HCT116 (cell line): ENCODE results near the gene NTN5. TPM values are rescaled to one million over a fixed set of nuclear protein-coding genes. Genes with fewer than 3 reads are reported as not detected.

Source experiments
- ATAC-seq: fragments of 200-7000 bp; cut with Tn5 transposase; 2 replicates; pipeline ENCODE4 v1.9.1; 2020; ENCODE audit warnings: mild to moderate bottlenecking, moderate library complexity
- BruUV-seq: library from RNA; stranded (reverse); fragments of 400-500 nt; replicated peaks from 2 replicates; lab custom pipeline; 2021; lab: Mats Ljungman, UMichigan
- CTCF ChIA-PET: fragments of 300-600 bp; sonication (Branson Sonifier 250); formaldehyde crosslinking; loops from one replicate; lab custom pipeline; 2021; ENCODE audit warnings: antibody characterized with exemption; lab: Charles Lee
- POLR2A ChIA-PET: fragments of 300-600, 350-600 bp; sonication (Branson Sonifier 250); formaldehyde crosslinking; loops from one replicate; lab custom pipeline; 2021; ENCODE audit warnings: antibody characterized with exemption; lab: Charles Lee
- RAD21 ChIA-PET, 2 experiments: fragments of 300-600 bp; sonication (Branson Sonifier 250); formaldehyde crosslinking; loops; one replicate each; lab custom pipeline; 2023; ENCODE audit warnings: low total read pairs in 2 of 2; ENCODE audit not compliant: uncharacterized antibody in 2 of 2, unreplicated experiment in 2 of 2, low non-redundant PET in 1 of 2; lab: Charles Lee
- DNase-seq: peaks from one replicate; pipeline ENCODE4 v3.0.0-alpha.2; 2010; ENCODE audit warnings: low read depth, low spot score
- H2AFZ ChIP-seq: fragments of 200-600 bp; shearing (Covaris generic), sonication (generic); 2 replicates; pipeline ENCODE4 v1.6.1; 2017; ENCODE audit warnings: low read depth, mixed run types, mixed read lengths, antibody characterized with exemption, low read length; ENCODE audit not compliant: poor library complexity, severe bottlenecking
- H3K27ac ChIP-seq: 2 replicates; pipeline ENCODE4 v1.5.1; 2012; ENCODE audit warnings: low read depth, low read length
- H3K27me3 ChIP-seq: fragments of 200-600 bp; sonication (generic); 2 replicates; pipeline ENCODE4 v1.6.1; 2016; ENCODE audit warnings: mixed run types, low read length, mixed read lengths; ENCODE audit not compliant: insufficient read depth
- H3K36me3 ChIP-seq, 2 experiments: fragments of 200-500 bp in 1 of 2; fragments of 200-600 bp in 1 of 2; sonication (Bioruptor generic) in 1 of 2; sonication (generic) in 1 of 2; 2 replicates each; pipeline versions ENCODE4 v1.5.1 to v1.6.1; 2014 to 2016; ENCODE audit warnings: low read length in 2 of 2, inconsistent platforms in 1 of 2, mixed read lengths in 1 of 2, mixed run types in 1 of 2; ENCODE audit not compliant: insufficient read depth in 2 of 2, control insufficient read depth in 1 of 2
- H3K4me1 ChIP-seq, 2 experiments: fragments of 200-600 bp in 1 of 2; sonication (generic) in 1 of 2; 2 replicates each; pipeline versions ENCODE4 v1.5.1 to v1.6.1; 2012 to 2017; ENCODE audit warnings: low read length in 2 of 2, inconsistent platforms in 1 of 2, mild to moderate bottlenecking in 1 of 2, mixed read lengths in 1 of 2, mixed run types in 1 of 2, moderate library complexity in 1 of 2; ENCODE audit not compliant: insufficient read depth in 2 of 2, control insufficient read depth in 1 of 2
- H3K4me2 ChIP-seq: fragments of 200-600 bp; sonication (generic); 2 replicates; pipeline ENCODE4 v1.6.1; 2017; ENCODE audit warnings: mixed run types, low read length, mixed read lengths
- H3K4me3 ChIP-seq, 2 experiments: fragments of 200-600 bp in 1 of 2; sonication (generic) in 1 of 2; replicated peaks in 1 of 2; 2 replicates each; pipeline ENCODE4 v1.5.1; 2011 to 2016; ENCODE audit warnings: low read length in 2 of 2, control low read depth in 1 of 2, low read depth in 1 of 2, mild to moderate bottlenecking in 1 of 2, mixed read lengths in 1 of 2, mixed run types in 1 of 2
- H3K79me2 ChIP-seq: fragments of 200-600 bp; sonication (generic); 2 replicates; pipeline ENCODE4 v1.6.1; 2017; ENCODE audit warnings: mild to moderate bottlenecking, mixed run types, low read length, moderate library complexity, mixed read lengths; ENCODE audit not compliant: insufficient read depth
- H3K9ac ChIP-seq: fragments of 200-600 bp; sonication (generic); 2 replicates; pipeline ENCODE4 v1.6.1; 2016; ENCODE audit warnings: low read length, mixed read lengths
- H3K9me2 ChIP-seq: fragments of 200-600 bp; sonication (generic), shearing (Covaris generic); 2 replicates; pipeline ENCODE4 v1.6.1; 2017; ENCODE audit warnings: mixed run types, mild to moderate bottlenecking, moderate library complexity; ENCODE audit not compliant: insufficient read depth
- H3K9me3 ChIP-seq, 2 experiments: fragments of 200-500 bp in 1 of 2; fragments of 200-600 bp in 1 of 2; sonication (Bioruptor generic) in 1 of 2; sonication (generic) in 1 of 2; 2 replicates each; pipeline ENCODE4 v1.6.1; 2014 to 2017; ENCODE audit warnings: low read length in 2 of 2, mixed read lengths in 2 of 2, inconsistent platforms in 1 of 2, low read depth in 1 of 2, mild to moderate bottlenecking in 1 of 2, mixed run types in 1 of 2, moderate library complexity in 1 of 2; ENCODE audit not compliant: control insufficient read depth in 1 of 2, insufficient read depth in 1 of 2
- H4K20me1 ChIP-seq: fragments of 200-600 bp; sonication (generic), shearing (Covaris generic); 2 replicates; pipeline ENCODE4 v1.6.1; 2017; ENCODE audit warnings: mixed run types, mild to moderate bottlenecking, moderate library complexity; ENCODE audit not compliant: insufficient read depth
- CBX3 ChIP-seq: IDR thresholded peaks from 2 replicates; pipeline ENCODE4 v1.6.1; 2012; ENCODE audit warnings: low read depth
- EGR1 ChIP-seq: IDR thresholded peaks from 2 replicates; pipeline ENCODE4 v1.6.1; 2012; ENCODE audit warnings: low read depth
- ELF1 ChIP-seq: IDR thresholded peaks from 2 replicates; pipeline ENCODE4 v1.6.1; 2012; ENCODE audit warnings: low read depth, borderline replicate concordance
- EZH2 ChIP-seq: fragments of 200-600 bp; sonication (generic); IDR thresholded peaks from 2 replicates; pipeline ENCODE4 v1.6.1; 2017; ENCODE audit warnings: antibody characterized with exemption, mixed run types
- POLR2A ChIP-seq: IDR thresholded peaks from 2 replicates; pipeline ENCODE4 v1.7.0; 2011; ENCODE audit warnings: borderline replicate concordance; ENCODE audit not compliant: insufficient read depth, insufficient read length; ENCODE audit errors: extremely low read depth
- POLR2AphosphoS5 ChIP-seq: IDR thresholded peaks from 2 replicates; pipeline ENCODE4 v1.6.1; 2011; ENCODE audit warnings: mild to moderate bottlenecking, low read depth, low read length, moderate library complexity
- RAD21 ChIP-seq: IDR thresholded peaks from 2 replicates; pipeline ENCODE4 v1.6.1; 2012; ENCODE audit warnings: low read depth, mild to moderate bottlenecking
- SP1 ChIP-seq: IDR thresholded peaks from 2 replicates; pipeline ENCODE4 v1.6.1; 2012; ENCODE audit warnings: low read depth
- SRF ChIP-seq: IDR thresholded peaks from 2 replicates; pipeline ENCODE4 v1.6.1; 2012; ENCODE audit warnings: low read depth
- TCF7L2 ChIP-seq: IDR thresholded peaks from 2 replicates; pipeline ENCODE4 v1.7.0; 2011; ENCODE audit warnings: borderline replicate concordance, inconsistent platforms; ENCODE audit not compliant: insufficient read depth, insufficient read length; ENCODE audit errors: extremely low read depth
- YY1 ChIP-seq: IDR thresholded peaks from 2 replicates; pipeline ENCODE4 v1.6.1; 2011; ENCODE audit warnings: low read length, low read depth, moderate library complexity, mild to moderate bottlenecking; ENCODE audit not compliant: insufficient replicate concordance; ENCODE audit errors: extremely low read depth
- ZNF274 ChIP-seq: fragments of 200-500 bp; sonication (Bioruptor generic); IDR thresholded peaks from 2 replicates; pipeline ENCODE4 v1.6.1; 2014; ENCODE audit warnings: mild to moderate bottlenecking, low read depth, low read length, inconsistent platforms
- intact Hi-C: fragments of 100-400 bp; cut with micrococcal nuclease; formaldehyde crosslinking; loops from 2 replicates; pipeline ENCODE4 v1.10.0; 2022
- total RNA-seq: library from RNA; stranded (reverse); gene quantifications from one replicate; pipeline ENCODE4 v1.2.1, GENCODE V29; 2021; ENCODE audit not compliant: unreplicated experiment
- TF ChIP-seq, protein P1 (sequence below): IDR thresholded peaks from 2 replicates; pipeline ENCODE4 v1.6.1; 2012; ENCODE audit warnings: low read depth
- TF ChIP-seq, protein P2 (sequence below): IDR thresholded peaks from 2 replicates; pipeline ENCODE4 v1.6.1; 2012
- TF ChIP-seq, protein P3 (sequence below): IDR thresholded peaks from 2 replicates; pipeline ENCODE4 v1.6.1; 2011; ENCODE audit warnings: mild to moderate bottlenecking, low read length, moderate library complexity; ENCODE audit not compliant: insufficient replicate concordance; ENCODE audit errors: extremely low read depth
- TF ChIP-seq, protein P4 (sequence below), 3 experiments: fragments of 200-600 bp in 1 of 3; sonication (generic) in 1 of 3; IDR thresholded peaks in 2 of 3; conservative IDR thresholded peaks in 1 of 3; 2 replicates each; pipeline ENCODE4 v1.5.1; 2012 to 2017; ENCODE audit warnings: low read depth in 2 of 3, low read length in 2 of 3, antibody characterized with exemption in 1 of 3, borderline replicate concordance in 1 of 3, control low read depth in 1 of 3, mild to moderate bottlenecking in 1 of 3, mixed read lengths in 1 of 3, mixed run types in 1 of 3, moderate library complexity in 1 of 3; ENCODE audit not compliant: insufficient read depth in 1 of 3
- TF ChIP-seq, protein P5 (sequence below): IDR thresholded peaks from 2 replicates; pipeline ENCODE4 v1.6.1; 2012

NTN5 gene
- total RNA-seq, 1 experiment from 2014 or later: 3.1 TPM

DNA sequence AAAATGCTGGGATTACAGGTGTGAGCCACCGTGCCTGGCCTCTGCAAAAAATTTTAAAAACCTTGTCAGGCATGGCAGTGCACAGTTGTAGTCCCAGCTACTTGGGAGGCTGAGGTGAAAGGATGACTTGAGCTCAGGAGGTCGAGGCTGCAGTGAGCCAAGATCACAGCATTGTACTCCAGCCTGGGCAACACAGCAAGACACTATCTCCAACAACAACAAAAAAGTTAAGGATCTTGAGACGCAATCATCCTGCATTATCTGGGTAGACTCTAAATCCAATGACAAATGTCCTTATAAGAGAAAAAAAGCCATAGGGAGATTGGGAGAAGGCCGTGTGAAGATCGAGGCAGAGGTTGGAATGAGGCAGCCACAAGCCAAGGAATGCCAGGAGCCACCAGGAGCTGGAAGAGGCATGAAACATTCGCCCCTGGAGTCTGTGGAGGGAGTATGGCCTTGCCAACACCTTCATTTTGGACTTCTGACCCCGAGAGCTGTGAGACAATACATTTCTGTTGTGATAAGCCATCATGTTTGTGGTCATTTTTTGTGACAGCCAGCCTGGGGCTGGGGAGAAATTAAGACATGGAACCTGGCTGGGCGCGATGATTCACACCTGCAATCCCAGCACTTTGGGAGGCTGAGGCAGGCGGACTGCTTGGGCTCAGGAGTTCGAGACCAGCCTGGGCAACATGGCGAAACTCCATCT lies 21.7 kb downstream of the NTN5 start:
- Histone ChIP-seq H3K27me3 (no peaks in the 10 kb centered on the region), H3K9me2 (no peaks in the 10 kb centered on the region), H3K27ac (no peak overlapping the region), H3K4me1 (peaks cover 16 to 57% of the 10 kb centered on the region in 2 experiments), H2AFZ (no peak overlapping the region), H3K36me3 (no peaks in the 10 kb centered on the region), H3K79me2 (no peaks in the 10 kb centered on the region), H4K20me1 (no peaks in the 10 kb centered on the region), H3K4me2 (no peak overlapping the region; the same call in 1 of the 2 replicates), H3K9me3 (no peaks in the 10 kb centered on the region), H3K4me3 (no peak overlapping the region), H3K9ac (no peak overlapping the region)
- CTCF ChIA-PET: no interaction called here
- RAD21 ChIA-PET: no interaction called here
- no TSS peak for BruUV-seq
- ATAC-seq (no peak), DNase-seq (no peak)
- TF ChIP-seq EGR1 (no peak), POLR2A (no peak), ZNF274 (no peak), ELF1 (no peak), SRF (no peak), YY1 (no peak), EZH2 (no peak), POLR2AphosphoS5 (no peak), TCF7L2 (no peak), RAD21 (no peak), SP1 (no peak), CBX3 (no peak)
- TF ChIP-seq, protein P1, sequence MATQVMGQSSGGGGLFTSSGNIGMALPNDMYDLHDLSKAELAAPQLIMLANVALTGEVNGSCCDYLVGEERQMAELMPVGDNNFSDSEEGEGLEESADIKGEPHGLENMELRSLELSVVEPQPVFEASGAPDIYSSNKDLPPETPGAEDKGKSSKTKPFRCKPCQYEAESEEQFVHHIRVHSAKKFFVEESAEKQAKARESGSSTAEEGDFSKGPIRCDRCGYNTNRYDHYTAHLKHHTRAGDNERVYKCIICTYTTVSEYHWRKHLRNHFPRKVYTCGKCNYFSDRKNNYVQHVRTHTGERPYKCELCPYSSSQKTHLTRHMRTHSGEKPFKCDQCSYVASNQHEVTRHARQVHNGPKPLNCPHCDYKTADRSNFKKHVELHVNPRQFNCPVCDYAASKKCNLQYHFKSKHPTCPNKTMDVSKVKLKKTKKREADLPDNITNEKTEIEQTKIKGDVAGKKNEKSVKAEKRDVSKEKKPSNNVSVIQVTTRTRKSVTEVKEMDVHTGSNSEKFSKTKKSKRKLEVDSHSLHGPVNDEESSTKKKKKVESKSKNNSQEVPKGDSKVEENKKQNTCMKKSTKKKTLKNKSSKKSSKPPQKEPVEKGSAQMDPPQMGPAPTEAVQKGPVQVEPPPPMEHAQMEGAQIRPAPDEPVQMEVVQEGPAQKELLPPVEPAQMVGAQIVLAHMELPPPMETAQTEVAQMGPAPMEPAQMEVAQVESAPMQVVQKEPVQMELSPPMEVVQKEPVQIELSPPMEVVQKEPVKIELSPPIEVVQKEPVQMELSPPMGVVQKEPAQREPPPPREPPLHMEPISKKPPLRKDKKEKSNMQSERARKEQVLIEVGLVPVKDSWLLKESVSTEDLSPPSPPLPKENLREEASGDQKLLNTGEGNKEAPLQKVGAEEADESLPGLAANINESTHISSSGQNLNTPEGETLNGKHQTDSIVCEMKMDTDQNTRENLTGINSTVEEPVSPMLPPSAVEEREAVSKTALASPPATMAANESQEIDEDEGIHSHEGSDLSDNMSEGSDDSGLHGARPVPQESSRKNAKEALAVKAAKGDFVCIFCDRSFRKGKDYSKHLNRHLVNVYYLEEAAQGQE: no peak
- TF ChIP-seq, protein P2, sequence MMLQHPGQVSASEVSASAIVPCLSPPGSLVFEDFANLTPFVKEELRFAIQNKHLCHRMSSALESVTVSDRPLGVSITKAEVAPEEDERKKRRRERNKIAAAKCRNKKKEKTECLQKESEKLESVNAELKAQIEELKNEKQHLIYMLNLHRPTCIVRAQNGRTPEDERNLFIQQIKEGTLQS: no peak
- TF ChIP-seq, protein P3, sequence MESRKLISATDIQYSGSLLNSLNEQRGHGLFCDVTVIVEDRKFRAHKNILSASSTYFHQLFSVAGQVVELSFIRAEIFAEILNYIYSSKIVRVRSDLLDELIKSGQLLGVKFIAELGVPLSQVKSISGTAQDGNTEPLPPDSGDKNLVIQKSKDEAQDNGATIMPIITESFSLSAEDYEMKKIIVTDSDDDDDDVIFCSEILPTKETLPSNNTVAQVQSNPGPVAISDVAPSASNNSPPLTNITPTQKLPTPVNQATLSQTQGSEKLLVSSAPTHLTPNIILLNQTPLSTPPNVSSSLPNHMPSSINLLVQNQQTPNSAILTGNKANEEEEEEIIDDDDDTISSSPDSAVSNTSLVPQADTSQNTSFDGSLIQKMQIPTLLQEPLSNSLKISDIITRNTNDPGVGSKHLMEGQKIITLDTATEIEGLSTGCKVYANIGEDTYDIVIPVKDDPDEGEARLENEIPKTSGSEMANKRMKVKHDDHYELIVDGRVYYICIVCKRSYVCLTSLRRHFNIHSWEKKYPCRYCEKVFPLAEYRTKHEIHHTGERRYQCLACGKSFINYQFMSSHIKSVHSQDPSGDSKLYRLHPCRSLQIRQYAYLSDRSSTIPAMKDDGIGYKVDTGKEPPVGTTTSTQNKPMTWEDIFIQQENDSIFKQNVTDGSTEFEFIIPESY: no peak
- TF ChIP-seq, protein P4, sequence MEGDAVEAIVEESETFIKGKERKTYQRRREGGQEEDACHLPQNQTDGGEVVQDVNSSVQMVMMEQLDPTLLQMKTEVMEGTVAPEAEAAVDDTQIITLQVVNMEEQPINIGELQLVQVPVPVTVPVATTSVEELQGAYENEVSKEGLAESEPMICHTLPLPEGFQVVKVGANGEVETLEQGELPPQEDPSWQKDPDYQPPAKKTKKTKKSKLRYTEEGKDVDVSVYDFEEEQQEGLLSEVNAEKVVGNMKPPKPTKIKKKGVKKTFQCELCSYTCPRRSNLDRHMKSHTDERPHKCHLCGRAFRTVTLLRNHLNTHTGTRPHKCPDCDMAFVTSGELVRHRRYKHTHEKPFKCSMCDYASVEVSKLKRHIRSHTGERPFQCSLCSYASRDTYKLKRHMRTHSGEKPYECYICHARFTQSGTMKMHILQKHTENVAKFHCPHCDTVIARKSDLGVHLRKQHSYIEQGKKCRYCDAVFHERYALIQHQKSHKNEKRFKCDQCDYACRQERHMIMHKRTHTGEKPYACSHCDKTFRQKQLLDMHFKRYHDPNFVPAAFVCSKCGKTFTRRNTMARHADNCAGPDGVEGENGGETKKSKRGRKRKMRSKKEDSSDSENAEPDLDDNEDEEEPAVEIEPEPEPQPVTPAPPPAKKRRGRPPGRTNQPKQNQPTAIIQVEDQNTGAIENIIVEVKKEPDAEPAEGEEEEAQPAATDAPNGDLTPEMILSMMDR (IDR thresholded peaks at IDR 0.05 in 2 of 3, conservative IDR thresholded peaks at IDR 0.05 in 1 of 3; ENCODE audit: borderline replicate concordance in 1 of 3, insufficient read depth in 1 of 3, low read depth in 2 of 3, low read length in 2 of 3): no peak
- TF ChIP-seq, protein P5, sequence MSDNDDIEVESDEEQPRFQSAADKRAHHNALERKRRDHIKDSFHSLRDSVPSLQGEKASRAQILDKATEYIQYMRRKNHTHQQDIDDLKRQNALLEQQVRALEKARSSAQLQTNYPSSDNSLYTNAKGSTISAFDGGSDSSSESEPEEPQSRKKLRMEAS: no peak
- POLR2A ChIA-PET: no interaction called here
- intact Hi-C loops: no loop called here
